Esophagus muscularis mucosa (tissue), 4 donors: ENCODE data around the gene CAMTA1.

ENCODE experiments used
- EP300 ChIP-seq: sonication (generic); formaldehyde crosslinking; IDR thresholded peaks from one replicate; pipeline ENCODE4 v1.6.1; 2017; ENCODE audit warnings: antibody characterized with exemption
- POLR2A ChIP-seq: fragments of 450-650 bp; IDR thresholded peaks from one replicate; pipeline ENCODE4 v1.6.1; 2017; ENCODE audit warnings: antibody characterized with exemption, moderate library complexity, mild to moderate bottlenecking, low read depth
- POLR2AphosphoS5 ChIP-seq, 2 donors: sonication (generic); formaldehyde crosslinking; IDR thresholded peaks; one replicate each; pipeline ENCODE4 v1.6.1; 2017; ENCODE audit warnings: antibody characterized with exemption in 2 of 2
- TF ChIP-seq, protein P1 (sequence below), 3 experiments: fragments of 200-600 bp in 2 of 3; fragments of 450-650 bp in 1 of 3; sonication (generic) in 2 of 3; IDR thresholded peaks; one replicate each; pipeline ENCODE4 v1.5.1; 2017 to 2019; ENCODE audit warnings: antibody characterized with exemption in 3 of 3, mild to moderate bottlenecking in 2 of 3, moderate library complexity in 1 of 3

DNA sequence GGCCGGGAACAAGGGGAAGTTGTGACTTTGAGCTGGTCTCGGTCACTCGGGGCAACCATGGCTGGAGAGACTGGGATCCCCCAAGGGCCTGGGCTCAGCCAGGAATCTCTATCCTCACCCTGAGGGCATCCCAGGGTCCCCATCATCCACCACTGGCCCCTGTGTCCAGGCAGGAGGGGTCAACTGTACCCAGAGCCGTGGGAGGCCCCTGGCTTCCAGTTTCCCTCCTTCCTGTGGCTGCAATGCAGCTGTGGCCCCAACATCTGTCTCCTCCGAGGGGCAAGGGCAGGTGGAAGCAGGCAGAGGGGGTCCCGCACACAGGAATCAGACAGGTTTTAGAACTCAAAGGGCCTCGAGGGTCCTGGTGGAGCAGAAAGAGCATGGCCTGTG lies 653.1 kb downstream of the CAMTA1 start:
- TF ChIP-seq, protein P1, sequence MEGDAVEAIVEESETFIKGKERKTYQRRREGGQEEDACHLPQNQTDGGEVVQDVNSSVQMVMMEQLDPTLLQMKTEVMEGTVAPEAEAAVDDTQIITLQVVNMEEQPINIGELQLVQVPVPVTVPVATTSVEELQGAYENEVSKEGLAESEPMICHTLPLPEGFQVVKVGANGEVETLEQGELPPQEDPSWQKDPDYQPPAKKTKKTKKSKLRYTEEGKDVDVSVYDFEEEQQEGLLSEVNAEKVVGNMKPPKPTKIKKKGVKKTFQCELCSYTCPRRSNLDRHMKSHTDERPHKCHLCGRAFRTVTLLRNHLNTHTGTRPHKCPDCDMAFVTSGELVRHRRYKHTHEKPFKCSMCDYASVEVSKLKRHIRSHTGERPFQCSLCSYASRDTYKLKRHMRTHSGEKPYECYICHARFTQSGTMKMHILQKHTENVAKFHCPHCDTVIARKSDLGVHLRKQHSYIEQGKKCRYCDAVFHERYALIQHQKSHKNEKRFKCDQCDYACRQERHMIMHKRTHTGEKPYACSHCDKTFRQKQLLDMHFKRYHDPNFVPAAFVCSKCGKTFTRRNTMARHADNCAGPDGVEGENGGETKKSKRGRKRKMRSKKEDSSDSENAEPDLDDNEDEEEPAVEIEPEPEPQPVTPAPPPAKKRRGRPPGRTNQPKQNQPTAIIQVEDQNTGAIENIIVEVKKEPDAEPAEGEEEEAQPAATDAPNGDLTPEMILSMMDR (IDR thresholded peaks at IDR 0.05): no peak
- TF ChIP-seq POLR2AphosphoS5 (IDR thresholded peaks at IDR 0.05) (no peak), POLR2A (no peak), EP300 (no peak)
